HEK293 (cell line): ENCODE data around the gene IPO11.

Experiments used
- CTCF ChIP-seq: fragments of 450-650 bp; formaldehyde crosslinking; IDR thresholded peaks from 2 replicates; pipeline ENCODE4 v1.5.1; 2016; ENCODE audit warnings: missing biosample characterization, missing genetic modification characterization
- SP2 ChIP-seq: fragments of 450-650 bp; formaldehyde crosslinking; IDR thresholded peaks from 2 replicates; pipeline ENCODE4 v1.5.1; 2016; ENCODE audit warnings: missing biosample characterization, missing genetic modification characterization
- ZEB2 ChIP-seq: fragments of 450-650 bp; formaldehyde crosslinking; IDR thresholded peaks from 2 replicates; pipeline ENCODE4 v1.5.1; 2016; ENCODE audit warnings: missing biosample characterization, missing genetic modification characterization
- ZNF239 ChIP-seq: fragments of 450-650 bp; formaldehyde crosslinking; IDR thresholded peaks from 2 replicates; pipeline ENCODE4 v1.5.1; 2016; ENCODE audit warnings: missing biosample characterization, missing genetic modification characterization
- ZNF426 ChIP-seq: fragments of 450-650 bp; formaldehyde crosslinking; IDR thresholded peaks from 2 replicates; pipeline ENCODE4 v1.5.1; 2017; ENCODE audit warnings: missing biosample characterization, missing genetic modification characterization, mild to moderate bottlenecking, inconsistent platforms, moderate library complexity
- ZNF518A ChIP-seq: fragments of 450-650 bp; formaldehyde crosslinking; conservative IDR thresholded peaks from 2 replicates; pipeline ENCODE4 v1.5.1; 2016; ENCODE audit warnings: low read depth, missing biosample characterization, missing genetic modification characterization
- ZNF707 ChIP-seq: fragments of 450-650 bp; formaldehyde crosslinking; IDR thresholded peaks from 2 replicates; pipeline ENCODE4 v1.5.1; 2016; ENCODE audit warnings: missing biosample characterization, missing genetic modification characterization

DNA sequence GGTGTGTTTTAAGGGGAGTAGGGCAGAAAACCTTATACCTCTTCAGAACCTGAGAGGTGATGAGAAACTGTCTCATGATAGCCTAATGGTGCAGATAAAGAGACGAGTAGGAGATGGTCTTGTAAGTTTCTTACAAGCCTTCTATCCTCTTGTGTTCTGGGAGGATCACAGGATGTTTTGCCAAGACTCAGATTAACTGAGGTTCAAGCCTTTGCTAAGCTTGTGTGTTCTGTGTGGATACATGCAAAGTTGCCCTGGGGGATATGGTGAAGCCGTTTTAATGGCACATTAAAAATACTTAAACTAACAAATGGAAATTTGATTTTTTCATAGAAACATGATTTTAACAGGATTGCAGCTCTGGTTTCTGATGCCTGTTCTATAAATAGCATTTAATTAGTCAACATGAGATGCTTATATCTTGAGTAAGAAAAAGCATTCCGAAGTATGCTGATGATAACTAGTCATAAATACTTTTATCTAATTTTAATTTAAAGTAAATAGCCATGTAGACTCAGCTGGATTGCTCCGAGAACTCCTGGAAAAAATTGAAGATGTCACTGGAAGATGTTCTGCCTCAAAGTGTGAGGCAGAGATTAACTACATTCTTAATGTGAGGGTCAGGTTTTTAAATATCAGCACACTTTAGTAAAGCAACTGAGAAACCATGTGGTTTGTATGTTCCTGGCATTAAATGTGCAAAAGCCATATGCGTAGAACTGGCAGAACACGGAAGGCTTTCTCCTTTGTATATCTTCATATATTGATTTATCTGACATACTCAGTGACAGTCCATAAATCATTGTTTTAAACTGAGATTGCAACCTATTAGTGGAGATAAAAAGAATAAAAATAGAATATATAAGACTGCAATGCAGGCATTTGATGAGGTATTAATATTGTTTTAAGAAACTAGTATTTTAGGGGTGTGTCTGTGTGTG is 53.7 kb downstream of the IPO11 start:
- TF ChIP-seq ZNF426 (no peak), CTCF (tag by site-specific recombination) (no peak), ZNF518A (no peak), ZNF239 (tag by site-specific recombination) (no peak), SP2 (tag by site-specific recombination) (no peak), ZEB2 (tag by site-specific recombination) (no peak), ZNF707 (tag by site-specific recombination) (no peak)
